ENCODE results near the gene HPF1. TPM values are rescaled to one million over a fixed set of nuclear protein-coding genes. Genes with fewer than 3 reads are reported as not detected.

Gene HPF1
- total and polyA plus RNA-seq, 4 donors, result 18.0 to 28.9 (median 19.5) TPM

- no peak for TF ChIP-seq CTCF (IDR thresholded peaks at IDR 0.05; ENCODE audit: control extremely low read depth, extremely low read depth)
- Histone ChIP-seq H3K9me3 (ENCODE audit: control insufficient read depth in 4 of 4, insufficient read depth in 3 of 4, low read length in 3 of 4) (no peaks in the 10 kb centered on the region), H3K36me3 (ENCODE audit: control insufficient read depth in 4 of 4, insufficient read depth in 4 of 4, low read length in 4 of 4) (peaks cover 0 to 17% (median 7%) of the 10 kb centered on the region in 4 donors), H3K9ac (ENCODE audit: insufficient read depth in 1 of 2, low read length in 2 of 2) (no peak overlapping the region), H3K27ac (ENCODE audit: low read depth in 1 of 2, low read length in 1 of 2) (no peak overlapping the region), H3K27me3 (ENCODE audit: control insufficient read depth in 3 of 3, insufficient read depth in 3 of 3, low read length in 2 of 3) (no peaks in the 10 kb centered on the region), H3K4me1 (ENCODE audit: control insufficient read depth in 5 of 5, insufficient read depth in 5 of 5, low read length in 5 of 5) (no peaks in the 10 kb centered on the region), H3K4me3 (no peak overlapping the region)
- no peak for ATAC-seq (ENCODE audit: insufficient read depth, low FRiP score)
- DNase-seq, result peak in 1 of 3 donors; percentile 26
- 92 to 94% methylated on average over 9 of the region's 9 CpGs for WGBS, 2 donors
Observed at GRCh38 chr4:169723207-169723965, 34.4 kb downstream of the HPF1 start.

- no peaks in the 10 kb centered on the region for H3K9me3 ChIP-seq (ENCODE audit: control insufficient read depth in 4 of 4, insufficient read depth in 3 of 4, low read length in 3 of 4)
- H3K27me3 ChIP-seq (ENCODE audit: control insufficient read depth in 3 of 3, insufficient read depth in 3 of 3, low read length in 2 of 3), result no peaks in the 10 kb centered on the region
- H3K36me3 ChIP-seq (ENCODE audit: control insufficient read depth in 4 of 4, insufficient read depth in 4 of 4, low read length in 4 of 4), result peaks cover 2 to 24% (median 7%) of the 10 kb centered on the region in 4 donors
- DNase-seq (no peak), ATAC-seq (ENCODE audit: insufficient read depth, low FRiP score) (no peak)
- no peak overlapping the region for H3K4me3 ChIP-seq
- WGBS, 2 donors, result 93 to 95% methylated on average over 7 of the region's 7 CpGs
- no peak overlapping the region for H3K9ac ChIP-seq (ENCODE audit: insufficient read depth in 1 of 2, low read length in 2 of 2)
- no peak overlapping the region for H3K27ac ChIP-seq (ENCODE audit: low read depth in 1 of 2, low read length in 1 of 2)
- no peak for TF ChIP-seq CTCF (IDR thresholded peaks at IDR 0.05; ENCODE audit: control extremely low read depth, extremely low read depth)
- H3K4me1 ChIP-seq (ENCODE audit: control insufficient read depth in 5 of 5, insufficient read depth in 5 of 5, low read length in 5 of 5), result peaks cover 0 to 3% (median 0%) of the 10 kb centered on the region in 5 donors
Observed at GRCh38 chr4:169720529-169720928, 37.2 kb downstream of the HPF1 start.

GRCh38 chr4:169716677-169717076 is 41.1 kb downstream of the HPF1 start:
- 85 to 87% methylated on average over 1 of the region's 1 CpG for WGBS, 2 donors
- Histone ChIP-seq H3K27me3 (ENCODE audit: control insufficient read depth in 3 of 3, insufficient read depth in 3 of 3, low read length in 2 of 3) (no peaks in the 10 kb centered on the region), H3K9me3 (ENCODE audit: control insufficient read depth in 4 of 4, insufficient read depth in 3 of 4, low read length in 3 of 4) (no peaks in the 10 kb centered on the region), H3K36me3 (ENCODE audit: control insufficient read depth in 4 of 4, insufficient read depth in 4 of 4, low read length in 4 of 4) (peaks cover 9 to 33% (median 11%) of the 10 kb centered on the region in 4 donors), H3K4me1 (ENCODE audit: control insufficient read depth in 5 of 5, insufficient read depth in 5 of 5, low read length in 5 of 5) (peaks cover 0 to 3% (median 0%) of the 10 kb centered on the region in 5 donors), H3K4me3 (no peak overlapping the region), H3K9ac (ENCODE audit: insufficient read depth in 1 of 2, low read length in 2 of 2) (no peak overlapping the region), H3K27ac (ENCODE audit: low read depth in 1 of 2, low read length in 1 of 2) (no peak overlapping the region)
- ATAC-seq (ENCODE audit: insufficient read depth, low FRiP score) (no peak), DNase-seq (no peak)
- TF ChIP-seq CTCF (IDR thresholded peaks at IDR 0.05; ENCODE audit: control extremely low read depth, extremely low read depth), result no peak

Data from lung (tissue), 12 donors.